Right cardiac atrium (tissue), 5 donors: Measurements from ENCODE around the gene MFGE8. TPM values are rescaled to one million over a fixed set of nuclear protein-coding genes. Genes with fewer than 3 reads are reported as not detected.

Source experiments
- ATAC-seq, 2 donors: fragments of 200-7000 bp; cut with Tn5 transposase; one replicate each; pipeline versions ENCODE4 v1.8.0 to v1.9.1; 2020; ENCODE audit warnings: moderate library complexity in 2 of 2, mild to moderate bottlenecking in 1 of 2
- DNase-seq, 3 donors: peaks; one replicate each; pipeline ENCODE4 v3.0.0-alpha.2; 2020
- H3K27ac ChIP-seq: one replicate; pipeline ENCODE4 v1.5.1; 2013; ENCODE audit warnings: mild to moderate bottlenecking, low read length, control low read depth, moderate library complexity
- H3K27me3 ChIP-seq: one replicate; pipeline ENCODE4 v1.6.1; 2013; ENCODE audit not compliant: control insufficient read depth, insufficient read depth
- H3K4me1 ChIP-seq: one replicate; pipeline ENCODE4 v1.6.1; 2013; ENCODE audit warnings: low read length; ENCODE audit not compliant: control insufficient read depth, insufficient read depth
- H3K4me3 ChIP-seq: one replicate; pipeline ENCODE4 v1.5.1; 2013; ENCODE audit warnings: low read length, control low read depth
- H3K9me3 ChIP-seq: one replicate; pipeline ENCODE4 v1.6.1; 2013; ENCODE audit warnings: low read length; ENCODE audit not compliant: control insufficient read depth
- WGBS: extraction: QIAGEN DNeasy Blood & Tissue Kit; methylation state at CpG from one replicate; pipeline ENCODE4 v1.1.7; 2013; 5-methylcytosine and 5-hydroxymethylcytosine counted together
- intact Hi-C, 4 donors: fragments of 100-400 bp; cut with DNase I; formaldehyde crosslinking; loops; one replicate each; pipeline versions ENCODE4 v1.11.0 to v1.14.0; 2022 to 2023
- polyA plus RNA-seq: library from polyadenylated mRNA; stranded (reverse); fragments of 200-250 nt; gene quantifications from one replicate; pipeline ENCODE4 v1.2.3, GENCODE V29; 2013
- total RNA-seq, 4 donors: library from RNA; stranded (reverse); fragmentation: NEBNext Ultra II Directional; extraction: Animal tissue kit (Norgen Biotek cat#: 25700); gene quantifications; one replicate each; pipeline ENCODE4 v1.2.1, GENCODE V29; 2021
- donor health status: healthy with polysubstance abuse.
- donor health status: DM: no; HTN: yes; CAD: no.
- donor health status: DM: no; HTN: no; CAD: no.
- donor health status: DM: no; HTN: yes; CAD: no; lungs with severe emphysema.
- donor health status: DM: yes; HTN: yes; CAD: no.

The MFGE8 gene
- total and polyA plus RNA-seq, 5 donors, result 200 to 347 (median 284) TPM

DNA sequence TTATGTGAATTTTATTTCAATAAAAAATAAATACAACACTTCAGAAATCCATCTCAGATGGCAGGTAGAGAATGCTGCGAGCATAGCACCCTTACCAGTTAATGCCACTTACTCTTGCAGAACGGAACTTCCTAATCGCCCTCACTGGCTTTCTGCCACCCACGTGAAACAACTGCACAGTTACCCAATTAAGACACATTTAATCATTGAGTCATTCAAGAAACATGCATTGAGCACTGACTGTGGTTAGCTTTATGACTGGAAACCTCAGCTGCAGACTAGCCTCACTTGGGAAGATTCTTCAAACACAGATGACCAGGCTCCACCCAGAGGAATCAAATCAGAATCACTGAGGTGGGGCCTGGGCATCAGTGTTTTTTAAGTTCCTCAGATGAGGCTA lies 5.6 kb upstream of the MFGE8 start:
- DNase-seq, result peak in 2 of 3 donors; percentile 74 to 75
- no peaks in the 10 kb centered on the region for H3K9me3 ChIP-seq
- intact Hi-C loops, result no loop called here
- WGBS, result 28% methylated on average over 4 of the region's 4 CpGs
- no peak overlapping the region for H3K4me3 ChIP-seq
- H3K4me1 ChIP-seq, result peaks cover 3% of the 10 kb centered on the region
- peak; percentile 63 to 84 for ATAC-seq
- no peak overlapping the region for H3K27ac ChIP-seq
- H3K27me3 ChIP-seq, result no peaks in the 10 kb centered on the region

DNA sequence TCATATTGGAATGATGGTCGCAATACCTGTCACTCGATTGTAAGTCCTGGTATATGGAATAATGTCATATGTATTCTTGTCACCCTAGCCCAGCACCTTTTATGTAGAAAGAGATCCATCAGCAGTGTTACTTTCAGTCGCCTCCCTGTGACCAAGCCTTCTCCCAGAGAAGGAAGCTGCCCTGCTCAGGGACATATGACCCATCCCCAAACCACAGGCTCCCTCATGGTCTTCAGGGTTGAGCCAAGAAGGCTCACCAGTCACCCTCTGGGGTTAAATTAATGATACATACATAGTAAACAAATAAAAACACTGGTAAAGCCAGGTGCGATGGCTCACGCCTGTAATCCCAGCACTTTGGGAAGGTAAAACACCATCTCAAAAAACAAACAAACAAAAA lies 4.6 kb upstream of the MFGE8 start:
- Histone ChIP-seq H3K9me3 (no peaks in the 10 kb centered on the region), H3K27me3 (no peaks in the 10 kb centered on the region), H3K4me1 (peaks cover 3% of the 10 kb centered on the region), H3K4me3 (no peak overlapping the region), H3K27ac (no peak overlapping the region)
- no peak for ATAC-seq
- 92% methylated on average over 5 of the region's 5 CpGs for WGBS
- DNase-seq, result no peak
- intact Hi-C loops, result no loop called here

DNA sequence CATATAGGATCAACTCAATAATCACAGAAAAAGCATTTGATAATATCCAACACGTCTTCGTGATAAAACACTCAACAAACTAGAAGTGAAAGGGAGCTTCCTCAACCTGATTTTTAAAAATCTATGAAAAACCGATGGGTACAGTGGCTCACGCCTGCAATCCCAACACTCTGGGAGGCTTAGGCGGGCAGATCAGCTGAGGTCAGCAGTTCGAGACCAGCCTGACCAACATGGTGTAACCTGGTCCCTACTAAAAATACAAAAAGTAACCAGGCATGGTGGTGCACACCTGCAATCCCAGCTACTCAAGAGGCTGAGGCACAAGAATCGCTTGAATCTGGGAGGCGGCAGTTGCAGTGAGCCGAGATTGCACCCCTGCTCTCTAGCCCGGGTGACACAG lies 2.2 kb upstream of the MFGE8 start:
- Histone ChIP-seq H3K27me3 (no peaks in the 10 kb centered on the region), H3K4me1 (peaks cover 5% of the 10 kb centered on the region), H3K4me3 (no peak overlapping the region), H3K27ac (no peak overlapping the region), H3K9me3 (no peaks in the 10 kb centered on the region)
- WGBS, result 93% methylated on average over 10 of the region's 10 CpGs
- DNase-seq, result no peak
- intact Hi-C loops, result no loop called here
- ATAC-seq, result no peak

DNA sequence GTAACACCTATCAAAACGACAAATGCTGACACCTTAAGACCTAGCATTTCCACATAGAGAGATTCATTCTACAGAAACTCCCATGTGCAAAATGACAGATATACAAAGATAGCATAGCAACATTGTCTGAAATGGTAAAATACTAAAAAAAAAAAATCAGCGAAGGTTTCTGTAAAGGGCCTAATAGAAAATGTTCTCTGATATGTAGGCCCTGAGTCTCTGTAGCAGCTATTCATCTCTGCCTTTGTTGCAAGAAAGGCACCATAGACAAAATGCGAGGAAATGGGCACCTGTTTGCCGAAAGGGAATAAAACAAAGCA lies 631 bp upstream of the MFGE8 start:
- Histone ChIP-seq H3K27ac (no peak overlapping the region), H3K4me1 (peaks cover 13% of the 10 kb centered on the region)
- intact Hi-C loops, result loop anchor here in 1 of 4 donors (5.0 kb wide), 1 partner anchor 103 kb away; no protein-coding TSS in a partner anchor

DNA sequence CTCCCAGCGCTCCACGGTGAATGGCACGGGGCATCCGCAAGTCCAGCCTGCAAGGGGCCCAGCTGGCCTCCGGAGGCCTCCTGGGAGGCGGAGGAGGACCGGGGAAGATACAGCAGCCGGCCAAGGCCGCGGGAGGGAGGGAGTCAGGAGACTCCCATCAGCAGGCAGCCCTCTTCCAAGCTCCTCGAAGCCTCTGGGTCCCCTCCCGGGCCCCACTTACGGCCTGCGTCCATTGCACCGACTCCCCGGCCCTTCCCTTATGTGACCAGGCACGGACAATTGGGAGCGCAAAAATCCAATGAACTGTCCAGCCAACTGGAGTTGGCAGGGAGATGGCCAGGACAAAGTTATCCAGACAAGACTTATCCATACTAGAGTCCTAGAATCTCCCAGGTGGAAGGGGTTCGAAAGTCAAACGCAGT lies 668 bp downstream of the MFGE8 start:
- no peaks in the 10 kb centered on the region for H3K9me3 ChIP-seq
- peak; percentile 63 to 83 (median 67) for DNase-seq
- peak overlapping the region; percentile 52 for H3K4me3 ChIP-seq
- peaks cover 17% of the 10 kb centered on the region for H3K4me1 ChIP-seq
- 7% methylated on average over 20 of the region's 20 CpGs for WGBS
- H3K27me3 ChIP-seq, result no peaks in the 10 kb centered on the region
- ATAC-seq, result peak; percentile 38 to 63
- peak overlapping the region; percentile 39 for H3K27ac ChIP-seq
- intact Hi-C loops, result loop anchor here in 1 of 4 donors (5.0 kb wide), 1 partner anchor 105 kb away; no protein-coding TSS in a partner anchor

More for the DNA sequence above, 631 bp upstream of the MFGE8 start:
- H3K4me3 ChIP-seq, result no peak overlapping the region
- H3K27me3 ChIP-seq, result no peaks in the 10 kb centered on the region
- WGBS, result 71% methylated on average over 4 of the region's 4 CpGs
- H3K9me3 ChIP-seq, result no peaks in the 10 kb centered on the region
- no peak for ATAC-seq
- no peak for DNase-seq

DNA sequence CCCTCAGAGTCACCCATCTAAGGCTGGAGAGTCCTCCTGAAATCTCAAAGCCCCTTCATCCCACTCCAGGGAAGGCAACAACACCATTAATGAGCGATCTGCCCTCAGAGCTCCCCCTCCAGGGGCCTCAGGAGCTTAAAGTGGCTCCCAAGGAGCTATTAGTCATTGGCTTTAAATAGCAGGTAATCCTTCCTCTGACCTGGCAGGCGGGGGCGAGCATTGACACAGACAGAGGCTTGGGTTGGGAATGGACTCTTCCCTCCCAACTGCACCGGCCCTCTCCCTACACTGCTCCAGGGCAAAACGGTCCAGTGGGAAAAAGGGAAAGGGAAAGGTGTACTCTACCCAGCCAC lies 1.4 kb downstream of the MFGE8 start:
- Histone ChIP-seq H3K4me1 (peaks cover 17% of the 10 kb centered on the region), H3K27ac (peak overlapping the region; percentile 39), H3K9me3 (no peaks in the 10 kb centered on the region), H3K4me3 (peak overlapping the region; percentile 52), H3K27me3 (no peaks in the 10 kb centered on the region)
- peak; percentile 7 to 20 for ATAC-seq
- intact Hi-C loops, result loop anchor here in 1 of 4 donors (5.0 kb wide), 1 partner anchor 106 kb away; no protein-coding TSS in a partner anchor
- DNase-seq, result peak in 1 of 3 donors; percentile 67
- 65% methylated on average over 5 of the region's 5 CpGs for WGBS

DNA sequence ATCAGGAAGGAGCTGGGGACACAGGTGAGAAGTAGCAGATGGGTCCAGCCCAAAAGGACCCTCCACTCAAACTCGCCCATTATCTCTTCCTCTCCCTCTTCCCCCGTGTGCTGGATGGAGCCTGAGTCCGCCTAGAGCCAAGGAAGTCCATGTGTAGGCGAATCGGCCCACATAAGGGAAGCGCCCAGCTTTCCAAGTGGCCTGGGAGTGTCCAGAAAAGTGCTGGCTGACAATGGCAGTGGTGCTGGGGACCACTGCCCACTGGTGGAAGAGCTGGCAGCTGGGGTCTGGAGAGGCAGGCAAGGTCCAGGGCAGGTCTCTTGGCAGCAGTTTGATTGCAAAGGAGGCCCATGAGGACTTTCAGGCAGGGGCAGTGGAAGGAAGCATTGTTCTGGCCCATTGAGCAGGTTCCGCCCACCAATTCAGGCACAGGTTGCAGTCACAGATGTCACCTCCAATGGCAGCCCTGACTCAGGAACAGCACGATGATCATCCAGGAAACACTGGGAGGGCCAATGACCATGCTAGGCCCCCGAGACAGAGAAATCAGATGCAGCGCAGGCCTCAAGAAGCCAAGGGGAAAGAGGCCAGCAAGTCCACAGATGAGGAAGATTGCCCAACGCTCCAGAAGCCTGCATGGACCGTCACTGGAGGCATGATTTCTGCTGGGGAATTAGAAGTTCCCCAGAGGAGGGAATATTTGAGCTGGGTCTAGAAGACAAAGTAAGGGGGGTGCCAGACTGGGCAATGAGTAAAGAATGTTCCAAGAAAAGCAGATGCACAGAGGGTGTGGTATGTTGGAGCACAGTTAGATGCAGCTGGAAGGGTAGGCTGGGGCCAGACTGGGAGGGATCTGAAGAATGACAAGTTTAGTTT lies 3.0 kb downstream of the MFGE8 start:
- Histone ChIP-seq H3K4me3 (no peak overlapping the region), H3K27ac (no peak overlapping the region), H3K27me3 (no peaks in the 10 kb centered on the region), H3K9me3 (no peaks in the 10 kb centered on the region), H3K4me1 (peaks cover 14% of the 10 kb centered on the region)
- WGBS, result 70% methylated on average over 12 of the region's 12 CpGs
- peak in 1 of 2 donors; percentile 15 for ATAC-seq
- DNase-seq, result peak in 1 of 3 donors; percentile 77
- intact Hi-C loops, result loop anchor here (5.0 to 10.0 kb wide), 4 partner anchors 92 to 272 kb away; no protein-coding TSS in a partner anchor

DNA sequence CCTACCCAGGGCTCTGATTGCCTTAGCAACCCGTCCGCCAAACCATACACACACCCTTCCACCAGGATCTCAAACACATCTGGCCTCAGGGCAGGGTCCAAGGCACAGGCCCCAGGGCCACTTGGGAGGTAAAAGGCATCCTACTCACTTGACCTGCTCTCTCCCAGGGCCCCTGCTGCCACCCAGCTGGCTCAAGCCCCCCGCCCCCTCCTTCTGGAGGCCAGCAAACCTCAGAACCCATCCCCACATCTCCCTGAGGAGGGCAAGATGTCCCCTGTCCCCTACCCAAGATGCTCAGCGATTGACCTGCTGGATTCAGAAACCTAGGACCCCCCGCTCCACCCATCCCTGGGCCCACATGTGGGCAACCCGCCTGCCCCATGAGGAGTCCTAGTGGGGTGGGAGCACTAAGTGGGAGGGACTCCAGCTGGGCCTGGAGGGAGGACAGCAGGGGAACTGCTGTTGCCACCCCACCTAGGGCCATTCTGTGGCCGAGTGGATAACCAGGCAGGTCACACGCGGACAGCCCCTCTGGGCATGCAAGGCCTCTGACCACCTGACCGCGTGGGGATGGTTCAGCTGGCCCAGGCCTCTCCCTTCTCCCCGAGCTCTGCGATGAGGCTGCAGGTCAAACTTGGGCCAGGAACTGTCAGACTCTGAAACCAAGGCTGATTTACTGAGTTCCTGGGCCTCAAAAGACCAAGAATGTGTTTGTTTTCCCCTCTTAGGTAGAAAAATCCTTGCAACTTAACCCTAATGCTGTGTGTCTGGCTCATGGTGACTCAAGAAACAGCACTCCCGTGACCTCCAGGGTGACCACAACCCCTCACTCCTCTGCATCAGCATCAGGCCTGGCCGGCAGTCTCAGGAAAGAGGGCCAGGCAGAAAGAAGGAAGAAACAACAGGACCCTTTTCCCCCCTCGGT lies 4.2 kb downstream of the MFGE8 start:
- intact Hi-C loops, result loop anchor here (5.0 to 10.0 kb wide), 4 partner anchors 93 to 273 kb away; no protein-coding TSS in a partner anchor
- Histone ChIP-seq H3K4me3 (no peak overlapping the region), H3K27me3 (no peaks in the 10 kb centered on the region), H3K27ac (no peak overlapping the region), H3K4me1 (peaks cover 14% of the 10 kb centered on the region), H3K9me3 (no peaks in the 10 kb centered on the region)
- no peak for DNase-seq
- no peak for ATAC-seq
- 87% methylated on average over 16 of the region's 16 CpGs for WGBS

DNA sequence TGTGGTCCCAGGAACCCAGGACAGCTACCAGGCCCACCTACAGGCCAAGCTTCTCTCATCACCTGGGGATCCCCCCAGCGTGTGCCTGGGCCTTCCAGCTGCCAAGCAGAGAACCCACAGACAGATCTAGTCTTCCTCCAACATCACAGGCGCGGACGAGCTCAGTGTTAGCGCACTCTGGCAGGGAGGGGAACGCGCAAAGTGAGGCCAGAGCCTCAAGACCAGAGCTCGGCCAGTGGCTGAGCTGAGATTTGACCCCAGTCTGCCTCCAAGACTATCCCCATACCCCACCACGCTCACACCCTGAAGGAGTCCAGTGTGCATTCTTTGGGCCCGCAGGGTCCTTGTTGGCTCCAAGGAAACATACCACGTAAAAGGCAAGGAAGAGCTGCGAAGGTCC lies 5.1 kb downstream of the MFGE8 start:
- intact Hi-C loops, result loop anchor here (5.0 to 10.0 kb wide), 4 partner anchors 94 to 274 kb away; no protein-coding TSS in a partner anchor

DNA sequence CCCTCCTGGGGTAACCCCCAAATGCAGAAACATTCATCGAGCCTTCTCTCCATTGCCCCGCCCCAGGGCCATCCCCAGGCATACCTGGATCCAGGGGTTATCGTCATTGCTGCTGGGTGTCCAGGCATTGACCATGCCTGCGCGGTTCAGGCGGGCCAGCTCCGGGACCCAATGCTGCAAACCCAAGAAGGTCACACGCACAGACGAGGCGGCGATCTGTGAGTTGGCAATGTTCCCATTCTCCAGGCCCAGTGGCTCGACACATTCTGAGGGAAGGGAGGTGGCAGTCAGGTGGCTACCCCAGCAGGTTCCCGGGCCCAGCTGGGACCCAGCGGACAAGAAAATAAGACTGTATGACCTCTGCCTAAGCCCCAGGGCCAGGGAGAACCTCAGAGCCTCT lies 6.1 kb downstream of the MFGE8 start:
- WGBS, result 75% methylated on average over 14 of the region's 14 CpGs
- H3K9me3 ChIP-seq, result no peaks in the 10 kb centered on the region
- peaks cover 14% of the 10 kb centered on the region for H3K4me1 ChIP-seq
- no peak overlapping the region for H3K4me3 ChIP-seq
- H3K27me3 ChIP-seq, result no peaks in the 10 kb centered on the region
- intact Hi-C loops, result loop anchor here (5.0 to 10.0 kb wide), 4 partner anchors 95 to 275 kb away; no protein-coding TSS in a partner anchor
- DNase-seq (no peak), ATAC-seq (no peak)
- H3K27ac ChIP-seq, result no peak overlapping the region

More for the DNA sequence above, 5.1 kb downstream of the MFGE8 start:
- H3K9me3 ChIP-seq, result no peaks in the 10 kb centered on the region
- H3K27ac ChIP-seq, result no peak overlapping the region
- H3K4me3 ChIP-seq, result no peak overlapping the region
- peaks cover 14% of the 10 kb centered on the region for H3K4me1 ChIP-seq
- 88% methylated on average over 12 of the region's 12 CpGs for WGBS
- no peak for DNase-seq
- no peak for ATAC-seq
- H3K27me3 ChIP-seq, result no peaks in the 10 kb centered on the region
